NCI-H2171 treated with DMSO at 0.1 percent for 48 hours (cell line): ENCODE measurements around the gene AKT1S1.
"Not testable (repeated sequence)": the region's sequence is repeated elsewhere in the genome, so short reads cannot be mapped to it uniquely, and the experiment has no call there.

ENCODE experiments used
- DNase-seq: peaks from one replicate; lab custom pipeline; 2025; lab: John Stamatoyannopoulos, UW

AKT1S1 gene

DNA sequence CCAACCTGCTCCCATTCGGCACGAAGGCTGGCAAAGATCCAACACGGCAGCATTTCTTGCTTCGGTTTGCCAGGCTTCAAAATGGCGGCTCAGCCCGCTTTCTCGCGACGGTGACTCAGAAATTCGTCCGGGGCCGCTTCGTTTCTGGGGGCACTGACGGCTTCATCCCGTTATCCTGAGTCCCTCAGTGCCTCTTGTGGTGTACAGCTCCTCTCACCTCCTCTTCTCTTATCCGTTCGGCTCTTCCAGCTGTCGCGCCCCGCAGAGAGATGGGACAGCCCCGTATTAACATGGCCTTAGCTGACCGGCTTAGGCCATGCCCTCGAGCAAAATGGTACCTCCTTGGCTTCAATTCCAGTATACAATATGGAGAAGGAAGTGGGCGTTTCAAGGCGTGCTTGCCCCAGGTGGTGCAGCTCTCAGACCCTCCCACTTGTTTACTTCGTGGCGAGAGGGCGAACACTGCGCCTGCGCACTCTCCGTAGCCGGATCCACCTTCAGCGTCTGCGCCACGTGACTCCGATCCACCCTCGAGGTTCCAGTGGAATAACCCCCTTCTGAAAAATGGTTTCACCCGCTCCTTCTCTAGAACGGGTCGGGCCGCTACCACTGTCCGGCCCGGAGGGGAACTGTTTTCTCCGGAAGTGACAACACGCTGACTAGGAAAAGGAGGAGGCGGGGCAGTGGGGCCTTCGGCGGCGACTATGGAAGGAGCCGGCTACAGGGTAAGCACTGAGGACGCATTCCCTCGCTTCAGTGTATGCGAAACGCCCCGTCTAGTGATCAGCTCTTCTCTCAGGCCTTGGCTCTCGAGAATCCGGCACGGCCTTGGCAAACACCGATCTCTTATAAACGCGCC, at the start of gene AKT1S1, which contains the start of gene TBC1D17:
Gene AKT1S1, minus strand, starts transcription at position 336 of the 859 bp plus-strand sequence. CDS start 4,060 bp downstream, outside the sequence.
Gene TBC1D17, plus strand, starts transcription at position 683 of the 859 bp plus-strand sequence. Its CDS starts 22 bp downstream, at position 705.
- DNase-seq, result peak; percentile 100

DNA sequence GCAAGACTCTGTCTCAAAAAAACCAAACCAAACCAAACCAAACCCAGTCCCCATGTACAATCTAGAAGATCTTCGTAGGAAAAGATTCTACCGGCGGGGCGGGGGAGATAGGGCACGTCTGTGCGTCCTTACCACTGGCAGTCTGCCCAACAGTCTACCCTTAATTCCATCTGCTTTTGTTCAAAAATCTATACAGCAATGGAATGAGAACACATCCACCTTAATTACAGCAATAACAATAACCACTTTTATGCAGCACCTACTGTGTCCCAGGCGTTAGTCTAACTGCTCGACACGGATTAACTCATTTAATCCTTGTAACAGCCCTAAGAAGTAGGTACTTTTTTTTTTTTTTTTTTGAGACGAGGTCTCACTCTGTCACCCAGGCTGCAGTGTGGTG, 49.4 kb upstream of the AKT1S1 start:
- no peak for DNase-seq

DNA sequence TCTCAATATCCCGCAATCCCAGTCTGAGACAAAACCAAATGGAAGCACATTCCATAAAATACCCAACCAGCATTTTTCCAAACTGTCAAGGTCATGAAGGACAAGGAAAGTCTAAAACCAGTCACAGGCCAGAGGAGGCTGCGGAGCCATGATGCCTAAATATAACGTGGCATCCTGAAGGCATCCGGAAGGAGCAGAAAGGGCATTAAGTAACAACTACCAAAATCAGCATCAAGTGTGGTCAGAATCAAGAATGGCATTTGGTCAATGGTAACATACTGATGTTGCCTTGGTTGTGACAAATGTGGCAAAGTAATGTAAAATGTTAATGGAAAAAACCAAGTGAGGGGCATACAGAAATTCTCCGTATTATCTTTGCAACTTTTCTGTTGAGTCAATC, 48.3 kb upstream of the AKT1S1 start:
- DNase-seq, result no peak

DNA sequence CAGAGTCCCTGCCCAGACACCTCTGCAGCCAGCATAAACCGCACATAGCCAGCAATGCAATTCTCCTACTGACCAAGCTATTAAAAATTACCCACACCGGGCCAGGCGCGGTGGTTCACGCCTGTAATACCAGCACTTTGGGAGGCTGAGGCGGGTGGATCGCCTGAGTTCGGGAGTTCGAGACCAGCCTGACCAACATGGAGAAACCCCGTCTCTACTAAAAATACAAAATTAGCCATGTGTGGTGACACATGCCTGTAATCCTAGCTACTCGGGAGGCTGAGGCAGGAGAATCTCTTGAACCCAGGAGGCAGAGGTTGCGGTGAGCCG, 47.7 kb upstream of the AKT1S1 start:
- not testable (repeated sequence) for DNase-seq

DNA sequence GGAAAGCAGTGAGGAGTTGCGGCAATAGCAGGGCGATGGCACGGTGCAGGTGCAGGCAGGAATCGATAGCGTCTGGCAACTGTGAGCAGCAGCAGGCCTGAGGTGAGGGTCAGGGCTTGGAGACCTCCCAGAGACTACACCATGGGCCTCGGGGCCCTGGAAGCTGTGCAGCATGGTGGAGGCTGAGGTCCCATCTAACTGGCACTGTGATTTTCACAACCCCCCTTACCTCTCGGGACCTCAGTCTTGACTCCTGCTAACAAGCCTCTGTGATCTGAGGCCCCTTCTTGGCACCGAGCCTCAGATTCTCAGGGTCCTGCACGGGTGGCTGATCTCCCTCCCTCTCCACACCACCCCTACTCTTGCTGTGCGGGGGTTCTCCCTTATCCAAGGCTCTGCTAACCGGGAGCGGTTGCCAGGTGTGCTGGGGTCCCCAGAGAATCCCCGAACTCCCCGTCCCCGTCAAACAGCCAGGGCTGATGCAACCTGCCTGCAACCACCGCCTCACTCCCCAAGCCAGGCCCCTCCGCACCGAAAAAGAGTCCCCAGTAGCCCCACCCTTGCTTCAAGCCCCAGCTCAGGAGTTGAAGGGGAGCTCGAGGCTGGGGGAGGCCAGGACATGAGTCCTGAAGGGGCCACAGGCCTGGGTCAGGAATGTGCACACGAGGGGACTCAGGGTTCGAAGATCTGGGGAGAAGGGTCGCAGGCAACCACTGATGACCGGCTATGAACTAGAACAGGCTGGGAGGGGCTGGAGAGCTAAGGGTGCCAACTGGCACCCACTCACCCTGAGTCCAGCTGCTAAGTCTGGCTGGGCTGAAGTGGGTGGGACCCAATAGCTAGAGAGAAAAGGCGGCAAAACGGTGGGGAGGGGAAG, 47.1 kb upstream of the AKT1S1 start:
- peak; percentile 81 for DNase-seq

DNA sequence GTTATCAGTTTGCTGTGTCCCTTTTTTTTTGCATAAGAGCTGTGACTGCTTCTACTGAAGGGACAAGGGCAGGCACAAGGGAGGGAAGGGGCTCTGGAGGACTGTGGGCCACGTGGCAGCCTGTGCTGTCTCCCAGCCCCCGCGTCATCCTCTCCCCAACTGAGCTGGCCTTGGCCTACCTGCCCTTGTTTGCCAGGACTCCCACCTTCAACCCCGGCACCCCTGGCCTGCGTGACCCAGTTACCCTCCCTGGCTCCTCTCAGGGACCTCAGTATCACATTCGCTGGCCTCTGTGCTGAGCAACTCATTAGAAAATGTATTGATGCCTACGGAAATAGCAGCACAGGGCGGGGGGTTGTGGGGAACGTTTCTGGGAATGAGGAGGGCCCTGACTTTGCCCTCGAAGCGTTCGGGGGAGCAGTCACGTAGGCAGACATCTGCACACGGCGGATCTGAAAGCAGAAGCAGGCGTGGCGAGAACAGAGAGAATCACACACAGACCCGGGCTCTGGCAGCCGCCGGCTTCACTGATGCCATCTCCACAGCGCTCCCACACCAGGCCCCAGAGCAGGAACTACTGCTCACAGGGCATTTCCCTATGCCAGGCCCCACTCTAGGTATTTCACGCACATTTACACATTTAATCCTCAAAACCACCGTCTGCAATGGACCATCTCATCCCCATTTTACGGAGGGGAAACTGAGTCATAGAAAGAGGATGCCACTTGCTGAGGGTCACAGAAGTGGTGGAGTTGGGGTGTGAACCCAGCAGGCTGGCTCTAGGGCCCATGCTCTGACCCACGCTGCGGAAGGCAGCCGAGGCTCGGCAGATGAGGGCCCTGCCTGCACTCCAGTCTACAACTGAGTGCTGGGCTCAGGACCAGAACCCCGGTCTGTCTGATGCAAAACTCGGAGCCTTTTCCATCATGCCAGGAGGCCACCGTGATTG, 46.2 kb upstream of the AKT1S1 start:
- DNase-seq, result no peak

DNA sequence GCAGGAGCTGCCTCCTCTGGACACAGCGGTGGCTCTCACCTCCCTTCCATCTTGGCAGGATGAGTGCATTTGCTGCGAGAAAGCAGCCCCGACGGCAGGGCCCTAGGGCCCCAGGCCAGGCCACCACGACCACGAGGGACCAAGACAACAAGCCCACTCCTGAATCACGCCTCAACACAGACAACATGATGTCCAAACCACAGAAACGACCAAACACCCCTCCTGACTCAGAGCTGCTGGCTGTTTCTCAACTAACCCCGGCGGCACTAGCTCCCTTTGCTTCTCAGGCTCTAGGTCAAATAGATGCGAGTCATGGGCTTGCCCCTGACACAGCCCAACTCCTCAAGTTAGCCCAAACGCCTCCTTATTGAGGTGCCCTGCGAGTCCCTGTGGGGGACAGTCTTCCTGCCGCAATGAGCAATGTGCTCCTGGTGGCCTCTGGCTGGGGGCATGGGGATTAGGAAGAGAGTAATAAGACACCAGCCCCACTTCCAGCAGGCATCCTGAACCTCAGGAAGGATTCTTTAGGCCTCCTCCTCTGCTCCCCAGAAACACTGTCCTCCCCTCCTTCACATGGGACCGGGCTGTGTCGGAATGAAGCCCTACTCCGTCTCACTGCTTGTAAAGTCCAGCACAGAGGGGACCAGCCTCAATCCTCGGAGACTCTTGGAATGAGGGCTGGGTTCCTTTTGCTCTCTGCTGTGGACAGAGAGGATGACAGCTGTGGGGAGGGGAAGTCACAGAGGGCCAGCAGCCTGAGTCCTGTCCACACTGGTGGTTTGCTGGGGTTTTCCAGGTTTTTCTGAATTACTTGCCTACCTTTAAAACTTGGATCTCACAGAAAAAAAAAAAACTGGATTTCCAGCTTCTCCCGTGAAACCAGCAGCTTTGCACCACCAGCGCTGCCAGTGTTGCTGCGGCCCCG, 45.0 kb upstream of the AKT1S1 start:
- DNase-seq, result no peak

DNA sequence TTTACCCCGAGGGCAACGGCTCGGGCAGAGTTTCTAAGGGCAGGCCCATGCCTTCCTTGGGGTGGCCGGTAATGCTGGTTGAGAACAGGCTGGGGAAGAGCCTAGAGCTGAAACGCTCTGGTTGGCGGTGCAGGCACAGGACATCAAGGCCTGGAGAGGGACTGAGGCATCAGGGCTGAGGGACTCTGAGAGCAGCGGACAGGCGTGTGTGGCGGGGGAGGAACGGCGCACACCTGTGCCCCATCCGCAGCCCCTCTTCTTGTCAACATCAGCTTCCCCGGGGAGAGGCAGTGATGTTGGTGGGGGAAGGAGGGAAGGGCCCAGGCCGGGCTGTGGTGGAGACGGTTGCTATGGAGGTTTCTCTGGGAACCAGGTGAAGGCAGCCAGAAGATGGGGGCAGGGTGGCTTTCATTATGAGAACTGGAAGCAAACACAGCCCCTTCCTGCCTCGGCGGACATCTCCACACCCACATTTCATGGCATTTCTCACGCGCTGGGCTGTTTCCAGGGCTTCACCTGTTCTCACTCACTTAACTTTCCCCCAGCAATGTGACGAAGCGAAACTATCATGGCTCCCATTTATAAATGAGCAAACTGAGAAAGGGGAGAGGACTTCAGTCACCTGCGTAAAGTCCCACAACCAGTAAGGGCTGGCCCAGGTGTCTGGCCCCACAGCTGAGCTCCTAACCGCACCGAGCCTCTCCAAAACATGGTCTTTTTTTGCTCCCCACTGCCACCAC, 43.6 kb upstream of the AKT1S1 start:
- peak; percentile 50 for DNase-seq

DNA sequence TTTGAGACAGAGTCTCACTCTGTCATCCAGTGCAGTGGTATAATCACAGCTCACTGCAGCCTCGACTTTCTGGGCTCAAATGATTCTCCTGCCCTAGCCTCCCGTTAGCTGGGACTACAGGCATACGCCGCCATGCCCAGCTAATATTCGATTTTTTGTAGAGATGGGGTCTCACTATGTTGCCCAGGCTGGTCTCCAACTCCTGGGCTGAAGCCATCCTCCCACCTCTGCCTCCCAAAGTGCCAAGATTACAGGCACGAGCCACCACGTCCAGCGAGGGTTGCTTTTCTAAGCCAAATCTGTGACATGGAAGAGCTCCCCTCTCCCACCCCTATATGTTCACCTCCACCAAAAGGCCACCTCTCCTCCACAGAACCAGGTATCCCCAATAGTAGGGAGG, 40.9 kb upstream of the AKT1S1 start:
- DNase-seq, result no peak

DNA sequence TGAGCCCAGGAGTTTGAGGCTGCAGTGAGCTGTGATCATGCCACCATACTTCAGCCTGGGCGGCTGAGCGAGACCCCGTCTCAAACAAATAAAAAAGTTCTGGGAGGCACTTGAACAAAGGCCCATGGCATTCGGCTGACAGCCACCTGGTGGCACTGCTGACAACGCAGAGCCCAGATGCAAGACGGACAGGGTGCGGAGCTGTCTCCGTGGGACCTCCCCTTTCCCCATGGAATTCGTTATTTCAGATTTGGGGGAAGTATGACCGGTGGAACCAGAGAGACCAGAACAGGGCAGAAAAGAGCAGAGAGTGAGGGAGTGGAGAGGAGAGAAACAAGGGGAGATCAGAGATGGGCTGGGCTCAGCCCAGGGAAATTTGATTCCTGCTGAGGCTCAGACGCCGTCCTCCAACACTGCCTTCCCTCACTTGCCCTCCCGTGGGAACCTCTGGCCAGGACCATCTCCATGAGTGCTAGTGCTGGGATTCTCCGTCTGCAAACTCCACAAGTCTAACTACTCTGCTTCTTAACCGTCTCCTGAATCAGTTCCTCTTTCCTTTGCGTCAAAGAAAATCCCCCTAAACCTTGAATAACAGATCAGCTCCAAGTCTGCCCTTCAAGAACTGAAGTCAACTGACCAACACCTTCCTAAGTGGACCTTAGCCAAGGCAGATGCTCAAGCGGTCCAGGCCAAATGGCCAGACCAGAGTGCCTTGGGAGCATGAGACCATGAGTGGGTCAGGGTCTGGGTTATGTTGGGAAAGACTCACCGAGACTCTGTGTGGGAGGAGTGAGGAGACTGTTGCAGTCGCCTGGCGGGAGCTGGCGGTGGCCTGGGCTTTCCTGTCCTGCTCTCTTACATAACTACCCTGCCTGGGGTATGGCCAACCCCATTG, 39.9 kb upstream of the AKT1S1 start:
- peak; percentile 7 for DNase-seq

DNA sequence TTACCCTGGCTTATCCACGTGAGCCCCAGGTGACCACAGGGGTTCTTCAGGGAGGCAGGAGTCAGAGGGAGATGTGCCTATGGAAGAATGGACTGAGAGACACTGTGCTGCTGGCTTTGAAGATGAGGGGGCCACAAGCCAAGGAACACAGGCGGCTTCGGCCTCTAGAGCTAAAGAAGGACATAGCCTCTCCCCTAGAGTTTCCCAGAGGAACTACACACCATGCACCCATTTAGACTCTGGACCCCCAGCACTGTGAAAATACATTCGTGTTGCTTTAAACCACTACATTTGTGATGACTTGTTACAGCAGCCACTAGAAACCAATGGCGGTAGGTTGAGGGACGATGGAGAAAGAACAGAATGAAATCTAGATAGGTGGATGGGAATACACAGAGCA, 38.1 kb upstream of the AKT1S1 start:
- no peak for DNase-seq

DNA sequence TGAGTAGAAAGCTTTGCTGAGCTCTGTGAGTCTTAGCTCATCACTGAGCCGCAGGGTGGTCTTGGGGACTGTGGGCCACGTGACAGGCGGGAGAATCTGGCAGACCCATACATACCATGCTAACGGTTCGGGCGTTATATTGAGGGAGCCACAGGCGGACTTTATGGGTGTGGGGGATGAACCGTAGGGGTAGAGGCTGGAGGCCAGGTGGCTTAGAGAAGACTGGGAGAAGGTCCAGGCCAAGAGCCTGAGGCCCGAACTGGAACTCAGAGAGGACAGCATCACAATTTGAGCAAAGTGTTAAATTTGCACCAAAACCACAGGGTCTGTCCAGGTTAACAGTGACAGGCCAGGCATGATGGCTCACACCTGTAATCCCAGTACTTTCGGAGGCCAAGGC, 36.6 kb upstream of the AKT1S1 start:
- no peak for DNase-seq

DNA sequence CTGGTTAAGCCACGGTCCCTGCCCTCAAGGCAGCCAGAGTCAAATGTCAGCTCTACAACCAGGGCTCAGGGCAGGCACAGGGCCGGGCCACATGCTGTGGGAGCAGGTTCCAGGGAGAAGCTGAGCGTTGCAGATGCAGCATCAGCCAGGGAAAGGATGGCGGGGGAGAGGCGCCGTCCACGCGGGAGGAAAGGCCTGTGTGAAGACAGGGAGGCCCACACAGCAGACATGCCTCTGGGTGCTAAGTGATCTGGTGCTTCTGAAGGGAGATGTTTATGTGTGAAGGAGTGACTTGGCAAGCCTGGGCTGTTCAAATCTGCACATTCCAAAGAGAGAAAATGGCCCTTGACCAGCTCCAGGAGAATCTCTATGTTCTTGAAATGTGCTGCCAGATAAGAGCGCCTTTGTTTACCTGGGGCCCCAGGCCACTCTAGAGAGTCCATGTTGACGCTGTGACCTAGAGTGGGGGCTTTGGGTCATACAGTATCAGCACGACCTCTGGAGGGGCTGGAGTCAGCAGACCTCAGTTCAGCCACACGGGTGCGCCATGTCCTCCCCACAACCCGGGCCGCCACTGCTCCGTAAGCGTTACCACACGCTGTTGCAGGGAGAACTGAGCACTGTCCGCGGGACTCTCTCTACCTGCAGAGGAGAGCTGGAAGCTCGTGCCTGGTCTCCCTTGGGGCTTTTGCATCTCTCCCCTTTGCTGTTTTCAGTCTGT, 36.0 kb upstream of the AKT1S1 start:
- no peak for DNase-seq

DNA sequence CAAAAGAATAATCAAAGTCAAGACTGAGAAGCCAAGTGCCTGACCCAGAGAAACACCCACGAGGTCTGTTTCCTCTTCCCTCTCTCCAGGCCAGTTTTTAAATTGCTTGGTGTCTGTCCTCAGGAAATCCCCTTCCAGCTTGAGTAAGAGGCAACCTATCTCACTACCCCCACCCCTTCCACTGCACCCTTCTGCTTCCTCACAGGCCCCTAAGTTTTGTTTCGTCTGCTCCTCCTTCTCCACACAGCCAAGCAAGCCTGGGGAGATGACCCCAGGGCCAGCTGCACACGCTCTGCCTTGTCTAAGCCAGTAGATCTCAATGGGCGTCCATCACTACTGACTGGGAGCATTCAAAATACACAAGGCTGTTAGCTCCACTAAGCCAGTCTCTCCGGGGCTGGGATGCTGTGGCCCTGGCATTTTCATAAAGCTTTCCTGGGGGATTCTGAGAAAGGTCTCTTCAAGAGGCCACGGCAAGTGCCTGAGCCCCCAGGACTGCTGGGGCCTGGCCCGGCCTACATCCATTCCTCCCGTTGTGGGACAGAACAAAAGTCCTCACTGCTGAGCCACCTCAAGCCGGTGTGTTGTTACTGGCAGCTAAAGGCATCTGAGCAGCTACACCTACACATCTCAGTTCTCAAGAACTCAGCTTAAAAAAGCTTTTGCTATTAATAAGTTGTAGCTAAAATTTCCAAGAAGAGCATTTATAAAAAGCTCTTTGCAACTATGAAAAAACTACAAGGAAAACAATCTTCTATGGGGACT, 34.4 kb upstream of the AKT1S1 start:
- no peak for DNase-seq

DNA sequence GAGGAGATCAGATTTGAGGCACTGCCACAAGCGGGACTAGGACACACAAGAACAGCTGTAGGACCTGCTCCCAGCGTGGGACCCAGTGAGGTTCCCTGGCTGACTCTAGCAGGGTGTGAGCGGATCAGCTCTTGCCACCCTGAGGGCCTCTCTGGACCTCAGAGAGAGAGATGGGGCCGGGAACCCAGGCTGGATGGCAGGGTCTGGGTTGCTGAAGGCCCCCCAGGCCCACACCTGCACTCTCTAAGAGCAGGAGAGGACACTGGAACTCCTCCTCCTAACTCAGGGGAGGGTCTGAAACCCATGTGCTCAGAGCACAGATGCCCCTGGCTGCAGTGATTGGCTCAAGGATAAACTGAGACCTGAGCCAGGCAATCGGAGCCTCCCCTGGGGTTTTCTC, 33.0 kb upstream of the AKT1S1 start:
- DNase-seq, result peak; percentile 66

DNA sequence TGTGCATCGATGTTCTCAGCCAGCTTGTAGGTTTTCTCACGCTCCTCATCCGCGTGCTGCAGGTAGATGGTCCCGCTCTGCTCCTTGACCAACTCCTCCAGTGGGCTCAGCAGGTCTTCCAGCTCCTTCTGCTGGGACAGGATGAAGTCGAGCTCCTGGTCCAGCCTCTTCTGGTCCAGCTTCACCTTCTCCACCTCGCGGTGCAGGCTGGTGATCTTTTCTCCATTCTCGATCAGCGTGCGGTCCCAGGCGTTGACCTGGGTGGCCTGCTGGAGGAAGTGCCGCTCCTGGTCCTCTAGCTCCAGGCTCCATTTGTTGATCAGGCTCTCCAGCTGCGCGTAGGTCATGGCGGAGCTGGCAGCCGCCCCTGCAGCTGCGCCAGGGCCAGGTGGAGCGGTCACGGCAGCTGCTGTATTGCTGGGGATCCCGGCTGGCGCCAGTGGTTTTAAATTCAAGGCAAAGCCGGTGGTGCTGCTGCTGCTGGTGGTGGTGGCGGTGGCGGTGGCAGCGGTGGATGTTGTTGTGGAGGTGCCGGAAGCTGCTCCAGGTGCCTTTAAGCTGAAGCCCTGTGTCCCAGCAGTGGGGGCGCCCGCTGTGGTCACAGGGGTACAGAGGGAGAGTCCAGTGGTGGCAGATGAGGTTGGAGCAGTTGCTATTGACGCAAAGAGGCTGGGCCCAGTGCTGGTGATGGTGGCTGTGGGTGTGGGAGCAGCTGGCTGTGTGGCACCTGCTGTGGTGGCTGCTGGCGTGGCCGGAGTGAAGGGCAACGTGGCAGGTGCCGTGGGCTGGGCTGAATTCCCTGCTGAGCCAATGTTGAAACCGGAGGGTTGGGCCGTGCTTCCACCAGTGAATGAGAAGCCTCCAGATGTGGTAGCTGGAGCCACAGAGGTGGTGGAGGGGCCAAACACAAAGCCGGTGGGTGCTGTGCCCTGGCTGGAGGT, 31.6 kb upstream of the AKT1S1 start:
- DNase-seq, result no peak
